DOHH2 (cell line): Measurements from ENCODE around the gene NBAS.

Experiments used
- EZH2phosphoT487 ChIP-seq: fragments of 200-600 bp; sonication (generic); IDR thresholded peaks from 2 replicates; pipeline ENCODE4 v1.6.1; 2017; ENCODE audit warnings: borderline replicate concordance, mild to moderate bottlenecking, antibody characterized with exemption, low read length, moderate library complexity, mixed read lengths
- TF ChIP-seq, protein P1 (sequence below): fragments of 200-600 bp; sonication (generic); IDR thresholded peaks from one replicate; pipeline ENCODE4 v1.5.1; 2014; ENCODE audit warnings: antibody characterized with exemption, mild to moderate bottlenecking, low read depth, low read length; ENCODE audit not compliant: poor library complexity, severe bottlenecking

DNA sequence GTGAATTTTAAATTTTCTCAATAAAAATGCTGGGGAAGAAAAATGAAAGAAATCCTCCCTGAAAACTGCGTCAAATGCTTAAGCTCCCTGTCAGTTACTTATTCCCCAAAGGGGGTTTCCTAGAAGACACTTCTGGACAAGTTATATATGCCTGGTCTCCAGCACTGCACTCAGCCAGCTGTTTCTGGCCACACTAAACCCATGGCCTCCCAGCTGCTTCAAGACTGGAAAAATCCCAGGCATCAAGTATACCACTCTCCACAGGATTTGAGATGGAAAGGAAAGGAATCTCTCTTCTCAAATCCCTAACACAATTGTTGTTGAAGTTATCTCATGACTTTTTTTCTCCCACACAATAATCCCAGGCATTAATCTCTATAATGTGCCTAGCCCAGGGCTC, 245.7 kb downstream of the NBAS start:
- TF ChIP-seq, protein P1, sequence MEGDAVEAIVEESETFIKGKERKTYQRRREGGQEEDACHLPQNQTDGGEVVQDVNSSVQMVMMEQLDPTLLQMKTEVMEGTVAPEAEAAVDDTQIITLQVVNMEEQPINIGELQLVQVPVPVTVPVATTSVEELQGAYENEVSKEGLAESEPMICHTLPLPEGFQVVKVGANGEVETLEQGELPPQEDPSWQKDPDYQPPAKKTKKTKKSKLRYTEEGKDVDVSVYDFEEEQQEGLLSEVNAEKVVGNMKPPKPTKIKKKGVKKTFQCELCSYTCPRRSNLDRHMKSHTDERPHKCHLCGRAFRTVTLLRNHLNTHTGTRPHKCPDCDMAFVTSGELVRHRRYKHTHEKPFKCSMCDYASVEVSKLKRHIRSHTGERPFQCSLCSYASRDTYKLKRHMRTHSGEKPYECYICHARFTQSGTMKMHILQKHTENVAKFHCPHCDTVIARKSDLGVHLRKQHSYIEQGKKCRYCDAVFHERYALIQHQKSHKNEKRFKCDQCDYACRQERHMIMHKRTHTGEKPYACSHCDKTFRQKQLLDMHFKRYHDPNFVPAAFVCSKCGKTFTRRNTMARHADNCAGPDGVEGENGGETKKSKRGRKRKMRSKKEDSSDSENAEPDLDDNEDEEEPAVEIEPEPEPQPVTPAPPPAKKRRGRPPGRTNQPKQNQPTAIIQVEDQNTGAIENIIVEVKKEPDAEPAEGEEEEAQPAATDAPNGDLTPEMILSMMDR, result no peak
- no peak for TF ChIP-seq EZH2phosphoT487
